Sigmoid colon (tissue), 7 donors: ENCODE data around the gene E2F8. TPM values are rescaled to one million over a fixed set of nuclear protein-coding genes. Genes with fewer than 3 reads are reported as not detected.

Source experiments
- DNase-seq: peaks from one replicate; pipeline ENCODE4 v3.0.0-alpha.2; 2019
- H3K27ac ChIP-seq, 4 donors: fragments of 200-600 bp; sonication (generic); one replicate each; pipeline ENCODE4 v1.5.1; 2016 to 2019; ENCODE audit warnings: mild to moderate bottlenecking in 1 of 4
- H3K27me3 ChIP-seq, 3 donors: fragments of 200-600 bp; sonication (generic); one replicate each; pipeline ENCODE4 v1.5.1; 2019; ENCODE audit warnings: mild to moderate bottlenecking in 1 of 3
- H3K36me3 ChIP-seq, 4 donors: fragments of 200-600 bp; sonication (generic); one replicate each; pipeline ENCODE4 v1.5.1; 2016 to 2019
- H3K4me1 ChIP-seq, 4 donors: fragments of 200-600 bp; sonication (generic); one replicate each; pipeline ENCODE4 v1.5.1; 2017 to 2019
- H3K4me3 ChIP-seq, 4 donors: fragments of 200-600 bp; sonication (generic); one replicate each; pipeline ENCODE4 v1.5.1; 2017 to 2019; ENCODE audit warnings: mild to moderate bottlenecking in 2 of 4, moderate library complexity in 1 of 4
- H3K9me3 ChIP-seq, 4 donors: fragments of 200-600 bp in 3 of 4; sonication (generic) in 3 of 4; one replicate each; pipeline versions ENCODE4 v1.5.1 to v1.6.1; 2013 to 2019
- CTCF ChIP-seq, 4 experiments: fragments of 450-650 bp in 3 of 4; fragments of 200-600 bp in 1 of 4; IDR thresholded peaks; one replicate each; pipeline ENCODE4 v1.5.1; 2016 to 2019; ENCODE audit warnings: antibody characterized with exemption in 4 of 4, mild to moderate bottlenecking in 3 of 4, moderate library complexity in 2 of 4
- EP300 ChIP-seq, 4 donors: sonication (generic); formaldehyde crosslinking; IDR thresholded peaks; one replicate each; pipeline ENCODE4 v1.6.1; 2017; ENCODE audit warnings: antibody characterized with exemption in 4 of 4
- POLR2A ChIP-seq, 2 donors: fragments of 450-650 bp; IDR thresholded peaks; one replicate each; pipeline ENCODE4 v1.6.1; 2016; ENCODE audit warnings: antibody characterized with exemption in 2 of 2, mild to moderate bottlenecking in 2 of 2, moderate library complexity in 2 of 2
- POLR2AphosphoS5 ChIP-seq, 4 donors: sonication (generic); formaldehyde crosslinking; IDR thresholded peaks; one replicate each; pipeline ENCODE4 v1.6.1; 2017; ENCODE audit warnings: antibody characterized with exemption in 4 of 4
- WGBS, 2 donors: extraction: QIAGEN DNeasy Blood & Tissue Kit; methylation state at CpG; one replicate each; pipeline ENCODE4 v1.1.7; 2013; 5-methylcytosine and 5-hydroxymethylcytosine counted together
- intact Hi-C: fragments of 100-400 bp; cut with DNase I; formaldehyde crosslinking; loops from one replicate; pipeline ENCODE4 v1.15.1; 2023
- polyA plus RNA-seq, 3 donors: library from polyadenylated mRNA; stranded (reverse); fragments of 200-250 nt; gene quantifications; one replicate each; pipeline ENCODE4 v1.2.3, GENCODE V29; 2013
- total RNA-seq, 4 donors: library from RNA; depleted of rRNA; stranded (reverse); fragments of >200 nt; gene quantifications; one replicate each; pipeline ENCODE4 v1.1.0, GENCODE V29; 2016
- donor health status: healthy with polysubstance abuse.
- donor health status: Bipolar disorder and iron deficiency.
- donor health status: healthy.

The E2F8 gene
- total and polyA plus RNA-seq, 7 donors, result 0.16 to 4.0 (median 1.0) TPM; not detected in 1

GRCh38 chr11:19242179-19242932, 1.6 kb upstream of the E2F8 start:
- no peaks in the 10 kb centered on the region for H3K36me3 ChIP-seq
- 20 to 27% methylated on average over 55 of the region's 55 CpGs for WGBS, 2 donors
- TF ChIP-seq CTCF (IDR thresholded peaks at IDR 0.05) (no peak), EP300 (IDR thresholded peaks at IDR 0.05) (no peak), POLR2AphosphoS5 (IDR thresholded peaks at IDR 0.05) (no peak), POLR2A (IDR thresholded peaks at IDR 0.05) (no peak)
- no peaks in the 10 kb centered on the region for H3K9me3 ChIP-seq
- DNase-seq, result no peak
- H3K27me3 ChIP-seq, result peaks cover 17 to 78% (median 42%) of the 10 kb centered on the region in 3 donors
- H3K27ac ChIP-seq, result no peak overlapping the region
- intact Hi-C loops, result no loop called here
- peaks cover 0 to 28% (median 24%) of the 10 kb centered on the region in 4 donors for H3K4me1 ChIP-seq
- H3K4me3 ChIP-seq, result peak overlapping the region in 3 of 4 donors; percentile 47 to 75 (median 60)

- Histone ChIP-seq H3K27ac (no peak overlapping the region), H3K27me3 (peaks cover 17 to 73% (median 48%) of the 10 kb centered on the region in 3 donors), H3K36me3 (no peaks in the 10 kb centered on the region), H3K4me3 (peak overlapping the region; percentile 12 to 75 (median 54)), H3K9me3 (no peaks in the 10 kb centered on the region), H3K4me1 (peaks cover 0 to 28% (median 24%) of the 10 kb centered on the region in 4 donors)
- no peak for TF ChIP-seq CTCF (IDR thresholded peaks at IDR 0.05)
- no peak for TF ChIP-seq EP300 (IDR thresholded peaks at IDR 0.05)
- TF ChIP-seq POLR2AphosphoS5 (IDR thresholded peaks at IDR 0.05), result no peak
- TF ChIP-seq POLR2A (IDR thresholded peaks at IDR 0.05), result no peak
- intact Hi-C loops, result no loop called here
- peak; percentile 66 for DNase-seq
- WGBS, 2 donors, result 0% methylated on average over 92 of the region's 92 CpGs
Observed at GRCh38 chr11:19241260-19242178, 774 bp upstream of the E2F8 start.

GRCh38 chr11:19239039-19239438, 1.7 kb downstream of the E2F8 start:
- Histone ChIP-seq H3K27ac (no peak overlapping the region), H3K36me3 (no peaks in the 10 kb centered on the region), H3K27me3 (peaks cover 17 to 64% (median 50%) of the 10 kb centered on the region in 3 donors), H3K4me3 (no peak overlapping the region), H3K4me1 (peaks cover 0 to 28% (median 24%) of the 10 kb centered on the region in 4 donors), H3K9me3 (no peaks in the 10 kb centered on the region)
- TF ChIP-seq EP300 (IDR thresholded peaks at IDR 0.05) (no peak), CTCF (IDR thresholded peaks at IDR 0.05) (no peak), POLR2AphosphoS5 (IDR thresholded peaks at IDR 0.05) (no peak), POLR2A (IDR thresholded peaks at IDR 0.05) (no peak)
- no peak for DNase-seq
- intact Hi-C loops, result loop anchor here (10.0 kb wide), 1 partner anchor 124 kb away; the partner anchor contains the start of gene ZDHHC13
- 82 to 91% methylated on average over 3 of the region's 3 CpGs for WGBS, 2 donors

GRCh38 chr11:19237813-19238212, 2.9 kb downstream of the E2F8 start:
- Histone ChIP-seq H3K9me3 (no peaks in the 10 kb centered on the region), H3K4me1 (peaks cover 0 to 28% (median 24%) of the 10 kb centered on the region in 4 donors), H3K27me3 (peaks cover 16 to 53% (median 45%) of the 10 kb centered on the region in 3 donors), H3K36me3 (no peaks in the 10 kb centered on the region), H3K27ac (no peak overlapping the region), H3K4me3 (no peak overlapping the region)
- WGBS, 2 donors, result 28 to 73% methylated on average over 5 of the region's 5 CpGs
- TF ChIP-seq POLR2AphosphoS5 (IDR thresholded peaks at IDR 0.05) (no peak), POLR2A (IDR thresholded peaks at IDR 0.05) (no peak), CTCF (IDR thresholded peaks at IDR 0.05) (no peak), EP300 (IDR thresholded peaks at IDR 0.05) (no peak)
- DNase-seq, result no peak
- intact Hi-C loops, result loop anchor here (10.0 kb wide), 1 partner anchor 123 kb away; the partner anchor contains the start of gene ZDHHC13
